Left ventricle myocardium inferior (tissue), 1 donor: ENCODE measurements around the gene EDN1. TPM values are rescaled to one million over a fixed set of nuclear protein-coding genes. Genes with fewer than 3 reads are reported as not detected.

ENCODE experiments used
- DNase-seq: peaks from one replicate; pipeline ENCODE4 v3.0.0-alpha.2; 2020
- H3K27ac ChIP-seq: fragments of 200-600 bp; replicated peaks from 2 replicates; pipeline ENCODE4 v1.8.0; 2021
- H3K27me3 ChIP-seq: fragments of 200-600 bp; 2 replicates; pipeline ENCODE4 v1.8.0; 2021; ENCODE audit warnings: low read depth
- H3K36me3 ChIP-seq: fragments of 200-600 bp; 2 replicates; pipeline ENCODE4 v1.8.0; 2021
- H3K4me1 ChIP-seq: fragments of 200-600 bp; 2 replicates; pipeline ENCODE4 v1.8.0; 2021
- H3K4me3 ChIP-seq: fragments of 200-600 bp; 2 replicates; pipeline ENCODE4 v1.8.0; 2021; ENCODE audit warnings: mild to moderate bottlenecking, moderate library complexity
- H3K9me3 ChIP-seq: fragments of 200-600 bp; replicated peaks from 2 replicates; pipeline ENCODE4 v1.8.0; 2021
- CTCF ChIP-seq: fragments of 200-600 bp; IDR thresholded peaks from 2 replicates; pipeline ENCODE4 v1.8.0; 2021; ENCODE audit warnings: antibody characterized with exemption, mild to moderate bottlenecking, borderline replicate concordance
- intact Hi-C: fragments of 100-400 bp; cut with micrococcal nuclease; formaldehyde crosslinking; loops from one replicate; pipeline ENCODE4 v1.11.0; 2022
- total RNA-seq: library from RNA; stranded (reverse); fragmentation: NEBNext Ultra II Directional; extraction: Animal tissue kit (Norgen Biotek cat#: 25700); gene quantifications from one replicate; pipeline ENCODE4 v1.2.1, GENCODE V29; 2021
- donor health status: DM: no; HTN: yes; CAD: no; lungs with severe emphysema.

EDN1 gene
- total RNA-seq, 1 donor from 2014 or later = 5.9 TPM

GRCh38 chr6:12246900-12247299 is 43.3 kb upstream of the EDN1 start:
- Histone ChIP-seq H3K4me3 (no peak overlapping the region), H3K9me3 (no peaks in the 10 kb centered on the region), H3K36me3 (no peaks in the 10 kb centered on the region), H3K27ac (no peak overlapping the region), H3K4me1 (no peaks in the 10 kb centered on the region), H3K27me3 (peaks cover 9% of the 10 kb centered on the region)
- no peak for DNase-seq
- intact Hi-C loops = no loop called here
- TF ChIP-seq CTCF = no peak

- intact Hi-C loops = no loop called here
- Histone ChIP-seq H3K36me3 (no peaks in the 10 kb centered on the region), H3K27ac (no peak overlapping the region), H3K4me3 (no peak overlapping the region), H3K9me3 (no peaks in the 10 kb centered on the region), H3K27me3 (peaks cover 20% of the 10 kb centered on the region), H3K4me1 (no peaks in the 10 kb centered on the region)
- no peak for TF ChIP-seq CTCF
- no peak for DNase-seq
Measured at GRCh38 chr6:12249541-12250382, 40.4 kb upstream of the EDN1 start.

- no peak for TF ChIP-seq CTCF
- intact Hi-C loops = no loop called here
Measured at GRCh38 chr6:12250383-12250770, 39.8 kb upstream of the EDN1 start.

GRCh38 chr6:12254210-12254609 is 36.0 kb upstream of the EDN1 start:
- H3K9me3 ChIP-seq = no peaks in the 10 kb centered on the region
- no peak overlapping the region for H3K4me3 ChIP-seq
- H3K27me3 ChIP-seq = peaks cover 18% of the 10 kb centered on the region
- intact Hi-C loops = no loop called here
- no peaks in the 10 kb centered on the region for H3K36me3 ChIP-seq
- no peak for DNase-seq
- H3K4me1 ChIP-seq = no peaks in the 10 kb centered on the region
- H3K27ac ChIP-seq = no peak overlapping the region
- no peak for TF ChIP-seq CTCF

More at GRCh38 chr6:12250383-12250770, 39.8 kb upstream of the EDN1 start:
- H3K4me1 ChIP-seq = no peaks in the 10 kb centered on the region
- H3K4me3 ChIP-seq = no peak overlapping the region
- peaks cover 20% of the 10 kb centered on the region for H3K27me3 ChIP-seq
- H3K9me3 ChIP-seq = no peaks in the 10 kb centered on the region
- no peaks in the 10 kb centered on the region for H3K36me3 ChIP-seq
- no peak for DNase-seq
- no peak overlapping the region for H3K27ac ChIP-seq

GRCh38 chr6:12258191-12258590 is 32.0 kb upstream of the EDN1 start:
- Histone ChIP-seq H3K27ac (no peak overlapping the region), H3K27me3 (peaks cover 13% of the 10 kb centered on the region), H3K36me3 (no peaks in the 10 kb centered on the region), H3K4me1 (no peaks in the 10 kb centered on the region), H3K4me3 (no peak overlapping the region), H3K9me3 (no peaks in the 10 kb centered on the region)
- TF ChIP-seq CTCF = no peak
- intact Hi-C loops = no loop called here
- no peak for DNase-seq
